ENCODE results near the gene GNAT2. TPM values are rescaled to one million over a fixed set of nuclear protein-coding genes. Genes with fewer than 3 reads are reported as not detected.

GNAT2 gene
- polyA plus RNA-seq, 2 donors = not detected

DNA sequence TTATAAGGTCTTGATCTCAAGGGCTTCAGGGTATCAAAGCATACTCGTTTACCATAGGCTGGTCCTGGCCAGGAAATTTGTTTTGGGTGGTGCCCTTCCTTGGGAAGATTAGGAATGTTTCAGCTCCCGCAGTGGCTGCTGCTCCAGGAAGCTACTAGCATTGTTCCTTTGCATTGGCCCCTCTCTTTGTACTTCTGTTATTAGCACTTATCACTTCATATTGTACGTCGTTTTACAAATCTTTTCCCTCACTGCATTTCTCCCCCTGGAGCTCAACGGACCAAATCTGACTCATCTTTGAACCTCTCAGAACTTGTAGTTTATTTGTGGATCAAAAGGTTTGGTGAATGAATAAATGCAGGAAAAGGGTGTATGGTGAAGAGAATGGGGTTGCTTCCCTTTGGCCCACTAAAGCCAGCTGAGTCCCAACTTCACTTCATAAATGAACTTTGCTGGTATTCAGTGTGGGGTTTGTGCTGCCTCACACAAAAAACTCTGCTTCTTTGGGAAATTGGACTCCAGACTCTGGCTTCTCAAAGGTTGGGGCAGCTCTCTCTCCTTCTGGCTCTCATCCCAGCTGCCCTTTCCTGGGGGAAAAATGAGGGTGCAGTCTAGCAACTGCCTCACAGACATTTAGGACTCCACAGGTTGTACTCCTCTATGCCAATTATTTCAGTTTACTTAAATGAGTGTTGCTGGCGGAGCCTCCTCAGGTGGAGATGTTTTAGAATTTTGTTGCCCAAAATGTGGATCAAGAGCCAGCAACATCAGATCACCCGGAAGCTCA is 5.9 kb downstream of the GNAT2 start:
- no peaks in the 10 kb centered on the region for H3K36me3 ChIP-seq (ENCODE audit: control insufficient read depth in 2 of 2, insufficient read depth in 2 of 2, low read length in 1 of 2)
- no peaks in the 10 kb centered on the region for H3K9me3 ChIP-seq (ENCODE audit: control insufficient read depth in 2 of 2, insufficient read depth in 1 of 2, low read depth in 1 of 2, low read length in 1 of 2)
- H3K27me3 ChIP-seq (ENCODE audit: control insufficient read depth in 1 of 2, insufficient read depth in 2 of 2, low read length in 2 of 2) = no peaks in the 10 kb centered on the region
- peaks cover 2% of the 10 kb centered on the region in 2 donors for H3K4me1 ChIP-seq (ENCODE audit: control insufficient read depth in 2 of 2, insufficient read depth in 2 of 2, low read length in 1 of 2)
- no peak overlapping the region for H3K27ac ChIP-seq (ENCODE audit: low read depth in 2 of 2, low read length in 1 of 2)
- 49 to 50% methylated on average over 7 of the region's 7 CpGs for WGBS, 2 donors
- no peak overlapping the region for H3K4me3 ChIP-seq (ENCODE audit: low read depth in 1 of 2, low read length in 2 of 2)

DNA sequence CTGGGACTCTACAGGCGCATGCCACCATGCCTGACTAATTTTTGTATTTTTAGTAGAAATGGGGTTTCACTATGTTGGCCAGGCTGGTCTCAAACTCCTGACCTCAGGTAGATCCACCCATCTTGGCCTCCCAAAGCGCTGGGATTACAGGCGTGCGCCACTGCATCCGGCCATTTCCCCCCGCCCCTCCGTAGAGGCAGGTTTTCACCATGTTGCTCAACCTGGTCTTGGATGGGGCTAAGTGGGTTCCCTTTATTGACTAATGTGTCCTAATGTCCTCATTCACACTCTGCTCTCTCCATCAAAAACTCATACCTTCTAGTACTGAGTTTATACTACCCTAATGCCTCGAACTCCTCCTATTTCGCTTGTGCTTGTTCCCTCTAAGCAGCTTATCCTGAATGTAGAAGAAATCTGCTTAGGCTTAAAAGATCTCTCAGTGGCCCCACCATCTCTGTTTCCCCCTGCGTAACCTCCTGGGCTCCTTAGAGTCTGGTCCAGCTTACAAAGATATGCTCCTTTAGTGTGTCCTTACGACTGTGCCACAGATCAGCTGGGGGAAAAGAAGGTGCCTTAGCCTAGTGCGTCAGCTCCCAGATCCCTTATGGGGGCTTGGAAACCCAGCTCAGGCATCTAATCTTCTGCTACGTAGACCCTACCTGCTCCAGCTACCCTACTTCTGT is 8.0 kb downstream of the GNAT2 start:
- 93 to 95% methylated on average over 13 of the region's 13 CpGs for WGBS, 2 donors
- no peak overlapping the region for H3K27ac ChIP-seq (ENCODE audit: low read depth in 2 of 2, low read length in 1 of 2)
- H3K9me3 ChIP-seq (ENCODE audit: control insufficient read depth in 2 of 2, insufficient read depth in 1 of 2, low read depth in 1 of 2, low read length in 1 of 2) = no peaks in the 10 kb centered on the region
- no peak overlapping the region for H3K4me3 ChIP-seq (ENCODE audit: low read depth in 1 of 2, low read length in 2 of 2)
- no peaks in the 10 kb centered on the region for H3K36me3 ChIP-seq (ENCODE audit: control insufficient read depth in 2 of 2, insufficient read depth in 2 of 2, low read length in 1 of 2)
- H3K27me3 ChIP-seq (ENCODE audit: control insufficient read depth in 1 of 2, insufficient read depth in 2 of 2, low read length in 2 of 2) = no peaks in the 10 kb centered on the region
- H3K4me1 ChIP-seq (ENCODE audit: control insufficient read depth in 2 of 2, insufficient read depth in 2 of 2, low read length in 1 of 2) = peaks cover 0 to 2% of the 10 kb centered on the region in 2 donors

DNA sequence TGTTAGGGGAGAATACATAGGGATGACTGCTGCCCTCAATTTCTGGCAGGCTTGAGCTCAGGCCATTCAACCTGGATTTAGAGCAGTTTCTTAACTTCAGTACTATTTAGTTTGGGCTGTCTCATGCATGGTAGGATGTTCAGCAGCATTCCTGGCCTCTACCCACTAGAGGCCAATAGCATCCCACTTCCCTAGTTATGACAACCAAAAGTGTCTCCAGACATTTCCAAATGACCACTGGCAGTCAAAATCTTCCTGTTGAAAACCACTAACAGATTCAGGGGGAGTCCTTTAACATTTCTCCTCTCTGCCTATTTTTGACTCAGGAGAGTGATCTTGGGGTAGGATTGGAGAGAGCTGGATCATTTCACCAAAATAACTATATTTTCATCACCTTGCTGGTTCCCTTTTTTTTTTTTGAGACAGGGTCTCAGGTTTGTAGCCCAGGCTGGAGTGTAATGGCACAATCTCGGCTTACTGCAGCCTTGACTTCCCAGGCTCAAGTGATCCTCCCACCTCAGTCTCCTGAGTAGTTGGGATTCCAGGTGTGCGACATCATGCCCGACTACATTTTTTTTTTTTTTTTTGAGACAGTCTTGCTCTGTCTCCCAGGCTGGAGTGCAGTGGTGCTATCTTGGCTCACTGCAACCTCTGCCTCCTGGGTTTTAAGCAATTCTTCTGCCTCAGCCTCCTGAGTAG is 8.7 kb downstream of the GNAT2 start:
- Histone ChIP-seq H3K27me3 (ENCODE audit: control insufficient read depth in 1 of 2, insufficient read depth in 2 of 2, low read length in 2 of 2) (no peaks in the 10 kb centered on the region), H3K9me3 (ENCODE audit: control insufficient read depth in 2 of 2, insufficient read depth in 1 of 2, low read depth in 1 of 2, low read length in 1 of 2) (no peaks in the 10 kb centered on the region), H3K4me1 (ENCODE audit: control insufficient read depth in 2 of 2, insufficient read depth in 2 of 2, low read length in 1 of 2) (peaks cover 0 to 2% of the 10 kb centered on the region in 2 donors), H3K4me3 (ENCODE audit: low read depth in 1 of 2, low read length in 2 of 2) (no peak overlapping the region), H3K36me3 (ENCODE audit: control insufficient read depth in 2 of 2, insufficient read depth in 2 of 2, low read length in 1 of 2) (no peaks in the 10 kb centered on the region), H3K27ac (ENCODE audit: low read depth in 2 of 2, low read length in 1 of 2) (no peak overlapping the region)
- WGBS, 2 donors = 71 to 84% methylated on average over 3 of the region's 3 CpGs

DNA sequence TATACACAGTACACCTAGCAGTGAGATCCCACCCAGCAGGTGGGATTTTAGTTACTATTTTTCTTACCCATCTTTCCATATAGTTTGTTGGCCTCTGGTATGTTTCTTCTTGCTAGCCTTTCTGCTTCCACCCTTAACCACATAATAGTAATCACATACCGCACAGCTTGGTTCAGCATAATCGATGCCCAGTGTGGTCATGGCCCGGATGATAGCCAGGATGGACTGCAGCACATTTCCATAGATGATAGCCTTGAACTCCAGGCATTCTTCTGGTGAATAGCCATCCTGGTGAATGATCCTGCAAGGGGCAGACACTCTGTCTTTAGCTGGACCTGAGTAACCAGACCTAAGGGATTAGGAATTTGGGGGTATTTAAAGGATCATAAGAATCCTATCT is 9.5 kb downstream of the GNAT2 start:
- Histone ChIP-seq H3K36me3 (ENCODE audit: control insufficient read depth in 2 of 2, insufficient read depth in 2 of 2, low read length in 1 of 2) (no peaks in the 10 kb centered on the region), H3K4me3 (ENCODE audit: low read depth in 1 of 2, low read length in 2 of 2) (no peak overlapping the region), H3K27ac (ENCODE audit: low read depth in 2 of 2, low read length in 1 of 2) (no peak overlapping the region), H3K9me3 (ENCODE audit: control insufficient read depth in 2 of 2, insufficient read depth in 1 of 2, low read depth in 1 of 2, low read length in 1 of 2) (no peaks in the 10 kb centered on the region), H3K27me3 (ENCODE audit: control insufficient read depth in 1 of 2, insufficient read depth in 2 of 2, low read length in 2 of 2) (no peaks in the 10 kb centered on the region), H3K4me1 (ENCODE audit: control insufficient read depth in 2 of 2, insufficient read depth in 2 of 2, low read length in 1 of 2) (peaks cover 0 to 2% of the 10 kb centered on the region in 2 donors)
- WGBS, 2 donors = 94 to 95% methylated on average over 3 of the region's 3 CpGs

DNA sequence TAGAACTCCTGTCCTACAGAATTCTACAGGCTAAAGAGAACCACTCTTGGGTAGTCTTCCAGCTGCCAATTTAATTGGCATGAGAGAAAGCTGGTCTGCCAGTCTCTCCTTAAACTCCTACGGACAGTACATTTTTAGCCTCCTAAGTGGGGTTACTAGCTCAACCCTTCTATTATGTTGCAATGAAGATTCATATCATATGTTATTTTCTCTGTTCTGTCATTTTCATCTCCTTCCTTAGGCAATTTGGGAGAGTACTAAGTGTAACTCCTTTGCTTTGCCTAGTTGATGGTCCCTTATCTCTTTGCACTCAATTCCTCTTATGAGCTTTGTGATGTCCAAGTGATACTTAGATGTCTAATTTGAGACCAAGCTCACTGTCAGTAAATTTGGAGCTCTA is 14.0 kb downstream of the GNAT2 start:
- no peaks in the 10 kb centered on the region for H3K4me1 ChIP-seq (ENCODE audit: control insufficient read depth in 2 of 2, insufficient read depth in 2 of 2, low read length in 1 of 2)
- no peaks in the 10 kb centered on the region for H3K27me3 ChIP-seq (ENCODE audit: control insufficient read depth in 1 of 2, insufficient read depth in 2 of 2, low read length in 2 of 2)
- no peaks in the 10 kb centered on the region for H3K36me3 ChIP-seq (ENCODE audit: control insufficient read depth in 2 of 2, insufficient read depth in 2 of 2, low read length in 1 of 2)
- no peaks in the 10 kb centered on the region for H3K9me3 ChIP-seq (ENCODE audit: control insufficient read depth in 2 of 2, insufficient read depth in 1 of 2, low read depth in 1 of 2, low read length in 1 of 2)
- H3K27ac ChIP-seq (ENCODE audit: low read depth in 2 of 2, low read length in 1 of 2) = no peak overlapping the region
- 95 to 97% methylated on average over 1 of the region's 1 CpG for WGBS, 2 donors
- no peak overlapping the region for H3K4me3 ChIP-seq (ENCODE audit: low read depth in 1 of 2, low read length in 2 of 2)

DNA sequence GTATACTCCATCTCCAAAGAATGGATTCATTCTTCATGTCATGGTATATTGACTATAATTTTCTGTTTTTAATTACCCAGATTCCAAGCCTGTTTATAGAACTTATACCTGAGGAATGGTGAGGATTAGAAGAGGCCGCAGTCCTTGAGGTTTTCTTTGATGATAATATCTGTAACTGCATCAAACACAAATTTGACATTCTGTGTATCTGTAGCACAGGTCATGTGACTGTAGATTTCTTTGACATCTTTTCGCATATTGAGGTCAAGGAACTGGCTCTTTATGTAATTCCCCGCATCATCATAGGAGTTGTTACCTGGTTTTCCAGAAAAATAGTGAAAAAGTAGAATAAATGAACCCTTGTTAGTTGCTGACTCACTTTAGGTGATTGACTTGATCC is 16.2 kb downstream of the GNAT2 start:
- Histone ChIP-seq H3K9me3 (ENCODE audit: control insufficient read depth in 2 of 2, insufficient read depth in 1 of 2, low read depth in 1 of 2, low read length in 1 of 2) (no peaks in the 10 kb centered on the region), H3K36me3 (ENCODE audit: control insufficient read depth in 2 of 2, insufficient read depth in 2 of 2, low read length in 1 of 2) (no peaks in the 10 kb centered on the region), H3K4me3 (ENCODE audit: low read depth in 1 of 2, low read length in 2 of 2) (no peak overlapping the region), H3K27ac (ENCODE audit: low read depth in 2 of 2, low read length in 1 of 2) (no peak overlapping the region), H3K27me3 (ENCODE audit: control insufficient read depth in 1 of 2, insufficient read depth in 2 of 2, low read length in 2 of 2) (no peaks in the 10 kb centered on the region), H3K4me1 (ENCODE audit: control insufficient read depth in 2 of 2, insufficient read depth in 2 of 2, low read length in 1 of 2) (no peaks in the 10 kb centered on the region)
- WGBS, 2 donors = 93 to 95% methylated on average over 3 of the region's 3 CpGs

DNA sequence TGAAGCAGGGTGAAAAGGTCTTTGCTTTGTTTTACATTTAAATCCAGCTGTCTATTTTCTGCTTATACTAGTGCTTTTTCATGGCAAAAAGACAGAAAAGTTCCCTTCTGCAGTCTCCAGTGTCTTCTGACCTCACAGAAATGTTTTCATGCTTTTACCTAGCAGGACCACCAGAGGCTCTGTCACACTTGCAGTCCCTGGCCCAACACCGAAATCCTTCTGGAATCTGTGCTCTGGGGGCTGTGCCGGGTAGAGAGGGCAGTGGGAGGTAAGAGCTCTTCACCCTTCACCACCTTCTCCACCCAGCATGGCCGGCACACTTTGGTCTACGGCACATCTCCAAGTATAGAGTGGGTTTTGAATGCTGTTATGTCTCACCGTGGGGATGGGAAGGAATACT is 20.8 kb downstream of the GNAT2 start:
- WGBS, 2 donors = 88 to 89% methylated on average over 5 of the region's 5 CpGs
- Histone ChIP-seq H3K27ac (ENCODE audit: low read depth in 2 of 2, low read length in 1 of 2) (no peak overlapping the region), H3K27me3 (ENCODE audit: control insufficient read depth in 1 of 2, insufficient read depth in 2 of 2, low read length in 2 of 2) (no peaks in the 10 kb centered on the region), H3K36me3 (ENCODE audit: control insufficient read depth in 2 of 2, insufficient read depth in 2 of 2, low read length in 1 of 2) (no peaks in the 10 kb centered on the region), H3K4me1 (ENCODE audit: control insufficient read depth in 2 of 2, insufficient read depth in 2 of 2, low read length in 1 of 2) (no peaks in the 10 kb centered on the region), H3K4me3 (ENCODE audit: low read depth in 1 of 2, low read length in 2 of 2) (no peak overlapping the region), H3K9me3 (ENCODE audit: control insufficient read depth in 2 of 2, insufficient read depth in 1 of 2, low read depth in 1 of 2, low read length in 1 of 2) (no peaks in the 10 kb centered on the region)

DNA sequence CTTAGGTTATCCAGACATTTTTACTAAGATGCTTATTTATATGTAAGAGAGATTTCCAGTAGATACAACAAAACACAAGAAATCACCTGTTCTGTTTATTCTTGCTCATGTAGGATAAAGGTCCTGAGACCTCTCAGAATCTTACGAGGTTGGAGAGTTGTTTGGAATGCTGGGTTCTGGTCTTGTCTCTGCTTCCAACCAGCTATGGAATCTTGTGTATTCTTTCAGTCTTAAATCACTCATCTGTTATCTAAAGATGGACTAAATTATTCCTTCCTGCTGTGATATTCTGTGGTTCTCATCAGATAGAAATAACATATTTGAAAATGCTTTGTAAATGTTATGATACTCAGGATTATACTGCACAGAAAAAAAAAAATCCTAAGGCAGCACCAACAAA is 21.3 kb downstream of the GNAT2 start:
- Histone ChIP-seq H3K27me3 (ENCODE audit: control insufficient read depth in 1 of 2, insufficient read depth in 2 of 2, low read length in 2 of 2) (no peaks in the 10 kb centered on the region), H3K4me3 (ENCODE audit: low read depth in 1 of 2, low read length in 2 of 2) (no peak overlapping the region), H3K4me1 (ENCODE audit: control insufficient read depth in 2 of 2, insufficient read depth in 2 of 2, low read length in 1 of 2) (no peaks in the 10 kb centered on the region), H3K27ac (ENCODE audit: low read depth in 2 of 2, low read length in 1 of 2) (no peak overlapping the region), H3K36me3 (ENCODE audit: control insufficient read depth in 2 of 2, insufficient read depth in 2 of 2, low read length in 1 of 2) (no peaks in the 10 kb centered on the region), H3K9me3 (ENCODE audit: control insufficient read depth in 2 of 2, insufficient read depth in 1 of 2, low read depth in 1 of 2, low read length in 1 of 2) (no peaks in the 10 kb centered on the region)
- 84 to 89% methylated on average over 1 of the region's 1 CpG for WGBS, 2 donors

DNA sequence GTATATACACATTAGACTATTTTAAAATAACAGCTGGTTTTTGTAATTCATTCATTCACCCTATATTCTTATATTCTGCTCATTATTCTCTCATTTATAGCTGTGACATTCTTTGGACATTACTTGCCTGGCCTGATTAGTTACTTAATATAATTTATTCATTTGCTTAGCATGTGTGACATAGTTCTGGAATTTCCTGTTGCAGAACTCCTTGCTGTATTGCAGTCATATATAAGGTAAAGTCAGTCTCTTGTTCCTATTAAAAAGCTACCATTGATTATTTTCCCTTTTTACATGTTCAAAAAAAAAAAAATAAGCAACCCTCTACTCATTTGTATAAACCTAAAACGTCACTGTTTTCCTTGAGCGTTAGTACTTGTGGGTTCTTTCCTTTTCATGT is 23.9 kb downstream of the GNAT2 start:
- Histone ChIP-seq H3K9me3 (ENCODE audit: control insufficient read depth in 2 of 2, insufficient read depth in 1 of 2, low read depth in 1 of 2, low read length in 1 of 2) (no peaks in the 10 kb centered on the region), H3K27me3 (ENCODE audit: control insufficient read depth in 1 of 2, insufficient read depth in 2 of 2, low read length in 2 of 2) (no peaks in the 10 kb centered on the region), H3K27ac (ENCODE audit: low read depth in 2 of 2, low read length in 1 of 2) (no peak overlapping the region), H3K4me3 (ENCODE audit: low read depth in 1 of 2, low read length in 2 of 2) (no peak overlapping the region), H3K36me3 (ENCODE audit: control insufficient read depth in 2 of 2, insufficient read depth in 2 of 2, low read length in 1 of 2) (no peaks in the 10 kb centered on the region), H3K4me1 (ENCODE audit: control insufficient read depth in 2 of 2, insufficient read depth in 2 of 2, low read length in 1 of 2) (no peaks in the 10 kb centered on the region)
- WGBS, 2 donors = 88 to 93% methylated on average over 2 of the region's 2 CpGs

All from esophagus (tissue), 2 donors.